ENCODE measurements around the gene VPS25.
A peak's percentile ranks its signal among the peaks of the same experiment; 100 is the strongest.

VPS25 gene

DNA sequence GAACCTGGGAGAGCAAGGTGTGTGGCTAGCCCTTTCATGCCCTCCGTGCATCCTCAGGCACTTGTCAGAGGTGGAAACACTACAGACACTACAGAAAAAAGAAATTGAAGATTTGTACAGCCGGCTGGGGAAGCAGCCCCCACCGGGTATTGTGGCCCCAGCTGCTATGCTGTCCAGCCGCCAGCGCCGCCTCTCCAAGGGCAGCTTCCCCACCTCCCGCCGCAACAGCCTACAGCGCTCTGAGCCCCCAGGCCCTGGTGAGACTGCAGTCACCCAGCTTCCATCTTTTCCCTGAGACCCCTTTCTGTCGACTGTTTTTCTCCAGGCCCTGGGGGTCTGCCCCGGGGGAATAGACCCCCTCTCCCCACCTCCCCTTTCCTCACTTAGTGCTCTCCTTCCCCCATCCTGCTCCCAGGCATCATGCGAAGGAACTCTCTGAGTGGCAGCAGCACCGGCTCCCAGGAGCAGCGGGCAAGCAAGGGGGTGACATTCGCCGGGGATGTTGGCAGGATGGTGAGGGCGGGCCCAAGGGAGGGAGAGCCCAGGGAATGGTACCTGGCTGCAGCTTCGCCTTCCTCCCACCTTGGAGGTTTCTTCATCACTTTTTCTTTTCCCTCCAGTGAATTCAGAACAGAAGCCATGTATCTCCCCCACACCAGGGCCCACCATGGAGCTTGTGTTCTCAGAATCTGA lies 23.0 kb downstream of the VPS25 start:
- DNase-seq = no peak

DNA sequence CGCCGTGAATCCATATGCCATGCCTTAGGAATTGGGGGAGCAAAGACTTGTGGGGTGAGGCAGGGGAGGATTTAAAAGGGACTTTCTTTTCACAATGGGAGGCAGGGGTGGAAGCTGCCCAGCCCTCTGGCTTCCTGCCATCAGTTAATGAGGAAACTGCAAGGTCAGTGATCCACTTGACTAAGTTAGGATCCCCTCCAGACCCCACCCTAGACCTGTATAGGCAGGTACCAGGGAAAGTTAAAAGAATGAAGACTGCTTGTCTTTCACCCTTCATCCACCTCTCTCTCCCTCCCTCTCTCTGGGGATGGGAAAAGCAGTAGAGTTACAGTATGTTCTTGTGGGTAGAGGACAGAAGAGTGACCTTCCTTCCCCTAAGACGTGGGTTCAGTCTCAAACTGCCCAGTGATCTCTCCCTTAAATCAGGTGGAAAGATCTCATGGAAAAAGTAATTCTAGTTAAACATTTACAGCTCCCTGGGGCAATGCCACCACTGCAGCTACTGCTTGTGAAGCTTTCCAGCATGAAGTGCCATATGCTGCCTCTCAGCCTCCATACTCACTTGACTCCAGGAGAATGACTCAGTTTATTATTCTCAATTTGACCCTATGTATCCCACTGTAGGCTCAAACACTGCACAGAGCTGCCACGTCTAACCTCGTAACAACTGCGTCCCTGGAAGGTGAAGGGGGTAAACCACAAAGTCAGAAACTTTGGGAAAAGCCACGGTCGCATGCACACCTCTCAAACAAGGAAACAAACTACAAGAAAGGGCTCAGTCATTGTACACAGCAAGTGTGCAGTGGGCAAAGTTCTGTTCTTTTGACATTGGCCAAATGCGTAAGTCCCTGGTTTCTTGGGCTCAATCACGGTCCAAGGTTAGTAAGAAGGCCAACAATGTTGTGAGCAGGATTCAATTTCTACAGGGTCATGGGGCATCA lies 24.1 kb downstream of the VPS25 start:
- no peak for DNase-seq

DNA sequence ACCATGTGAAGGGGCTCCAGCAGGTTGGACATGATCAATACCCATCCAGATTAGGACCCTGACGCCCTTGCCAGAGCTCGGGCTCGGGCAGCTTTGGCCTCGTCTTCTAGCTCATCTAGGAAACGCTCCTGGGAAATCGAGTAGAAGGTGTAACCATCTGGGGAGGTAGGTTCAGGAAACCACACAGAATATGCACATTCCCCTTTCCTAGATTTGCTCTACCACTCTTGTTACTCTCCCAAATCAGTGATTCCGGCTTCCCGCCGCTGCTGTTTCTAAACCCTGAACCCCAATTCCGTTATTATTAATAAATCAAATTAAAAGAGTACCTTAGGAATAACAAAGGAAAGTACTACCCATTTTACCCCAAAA lies 24.7 kb downstream of the VPS25 start:
- no peak for DNase-seq

DNA sequence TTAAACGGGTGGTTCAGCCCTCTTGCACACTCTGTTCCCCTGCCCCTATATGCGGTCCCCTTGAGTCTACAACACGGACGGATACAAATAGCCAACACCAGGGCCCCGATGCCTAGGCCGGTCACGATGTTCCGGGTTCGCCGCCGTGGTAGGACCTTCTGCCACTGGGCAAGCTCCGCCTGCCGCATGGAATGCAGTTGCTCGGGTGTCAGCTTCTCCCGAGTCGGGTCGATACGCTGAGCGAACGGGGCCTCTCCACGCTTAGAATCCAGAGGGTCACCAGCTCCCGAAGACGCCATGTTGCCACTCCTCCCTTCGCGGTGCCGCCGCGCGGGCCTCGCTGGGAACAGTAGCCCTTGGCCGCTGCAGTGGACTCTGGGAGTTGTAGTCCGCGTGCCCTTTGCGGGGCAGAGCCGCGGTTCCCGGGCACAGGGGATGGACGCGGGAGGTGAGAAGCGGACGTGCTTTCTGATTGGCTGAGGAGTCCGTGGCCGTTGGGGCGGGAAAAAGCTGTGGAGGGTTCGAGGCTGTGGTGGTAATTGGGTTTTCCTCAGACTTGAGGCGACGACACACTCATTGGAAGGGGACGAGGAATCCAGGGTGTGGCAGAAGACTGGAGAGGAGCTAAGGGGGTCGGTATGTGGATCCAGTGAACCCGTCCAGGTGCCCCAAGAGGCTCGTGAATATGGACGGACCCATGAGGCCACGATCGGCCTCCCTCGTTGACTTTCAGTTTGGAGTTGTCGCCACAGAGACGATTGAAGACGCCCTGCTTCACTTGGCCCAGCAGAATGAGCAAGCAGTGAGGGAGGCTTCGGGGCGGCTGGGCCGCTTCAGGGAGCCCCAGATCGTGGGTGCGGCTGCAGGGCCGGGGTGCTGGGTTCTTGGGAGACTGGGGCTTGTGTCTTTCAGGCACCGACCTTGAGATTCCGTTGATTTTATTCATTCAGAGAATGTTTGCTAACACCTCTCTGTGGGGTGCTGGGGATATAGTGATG lies 25.4 kb downstream of the VPS25 start, which contains the start of the genes CNTD1 and COA3:
CNTD1 (plus strand) TSS at position 479 of the 998 bp plus-strand sequence; CDS start at position 686, 207 bp downstream.
COA3 (minus strand) TSS at position 322 of the 998 bp plus-strand sequence; CDS start at position 299, 23 bp downstream.
- peak; percentile 65 for DNase-seq

DNA sequence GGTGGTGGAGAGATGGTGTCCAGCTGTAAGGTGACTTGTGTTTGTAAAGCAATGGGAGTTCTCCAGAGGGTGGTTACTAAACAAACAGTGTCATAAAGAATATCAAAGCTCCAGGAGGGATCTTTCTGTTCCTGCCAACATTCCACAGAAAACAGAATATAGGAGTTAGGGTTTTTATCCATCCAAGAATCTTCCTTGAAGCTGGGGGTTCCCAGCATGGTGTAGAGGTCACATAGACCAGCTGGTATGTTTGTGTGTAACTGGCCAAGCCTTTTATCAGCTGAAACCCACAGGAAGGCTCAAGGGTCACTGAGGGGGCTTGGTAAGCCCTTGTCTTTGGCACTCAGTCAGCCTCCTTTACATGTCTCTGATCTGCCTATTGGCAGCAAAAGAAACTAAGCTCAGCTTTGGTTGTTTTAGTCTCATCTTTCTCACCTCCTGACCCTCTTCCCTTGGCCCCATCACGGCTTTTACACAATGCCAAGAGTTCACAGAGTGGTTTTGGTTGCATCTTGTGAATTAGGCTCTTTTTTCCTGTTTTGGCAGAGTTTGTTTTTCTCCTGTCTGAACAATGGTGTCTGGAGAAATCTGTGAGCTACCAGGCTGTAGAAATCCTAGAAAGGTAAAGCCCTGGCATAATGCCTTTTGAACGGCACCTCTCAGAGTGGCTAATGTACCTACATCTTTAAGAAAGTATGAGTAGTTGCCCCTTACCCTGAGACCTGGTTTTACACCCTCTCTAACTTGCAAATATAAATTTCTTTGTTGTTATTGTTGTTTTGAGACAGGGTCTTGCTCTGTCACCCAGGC lies 30.0 kb downstream of the VPS25 start:
- DNase-seq = no peak

DNA sequence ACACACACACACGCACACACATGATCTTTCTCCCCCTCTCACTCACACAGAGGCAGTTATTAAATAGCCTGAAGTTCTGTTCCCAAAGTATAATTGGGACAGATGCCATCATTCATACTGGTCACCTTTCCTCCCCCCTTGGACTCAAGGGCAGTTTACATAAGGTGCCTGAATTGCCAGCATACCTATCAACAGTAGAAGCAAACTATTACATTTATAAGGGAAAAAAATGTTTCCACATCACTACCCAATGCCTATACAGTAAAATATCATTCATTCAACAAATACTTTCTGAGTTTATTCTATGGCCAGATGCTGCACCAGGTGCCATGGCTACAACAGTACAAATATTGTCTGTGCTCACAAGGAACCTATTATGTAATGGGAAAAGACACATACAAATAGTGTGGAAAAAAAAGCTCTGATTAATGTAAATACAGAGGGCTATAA lies 31.7 kb downstream of the VPS25 start:
- no peak for DNase-seq

DNA sequence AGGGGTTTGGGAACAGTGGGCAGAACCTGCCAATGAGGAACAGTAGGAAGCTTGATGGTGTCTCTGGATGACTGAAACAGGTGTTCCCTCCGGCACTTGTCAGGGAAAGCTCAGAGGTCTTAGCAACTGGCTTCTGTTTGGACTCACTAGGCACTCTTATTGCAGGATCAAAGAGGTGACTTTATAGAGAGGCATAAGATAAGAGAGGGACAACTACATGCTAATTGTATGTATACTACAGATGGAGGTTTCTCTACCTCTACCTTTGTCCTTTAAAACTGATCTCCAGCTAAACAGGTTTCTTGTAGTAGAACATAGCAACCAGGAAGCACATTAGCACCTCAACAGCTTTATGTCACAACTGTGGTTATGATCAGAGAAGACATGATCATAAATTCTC lies 33.0 kb downstream of the VPS25 start:
- no peak for DNase-seq

DNA sequence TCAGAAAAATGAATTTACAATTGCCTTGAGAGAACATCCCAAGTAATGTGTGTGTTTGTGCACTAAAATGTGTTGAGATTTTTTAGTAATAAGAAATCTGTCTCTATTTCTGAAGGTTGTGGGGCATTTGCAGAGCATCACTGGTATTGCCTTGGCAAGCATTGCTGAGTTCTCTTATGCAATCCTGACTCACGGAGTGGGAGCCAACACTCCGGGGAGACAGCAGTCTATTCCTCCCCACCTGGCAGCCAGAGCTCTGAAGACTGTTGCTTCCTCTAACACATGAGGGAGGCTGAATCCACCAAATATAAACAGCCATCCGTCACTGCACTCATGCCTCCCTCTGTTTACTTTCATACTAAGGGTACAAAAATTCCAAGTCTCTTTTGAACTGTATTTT lies 36.0 kb downstream of the VPS25 start:
- no peak for DNase-seq

DNA sequence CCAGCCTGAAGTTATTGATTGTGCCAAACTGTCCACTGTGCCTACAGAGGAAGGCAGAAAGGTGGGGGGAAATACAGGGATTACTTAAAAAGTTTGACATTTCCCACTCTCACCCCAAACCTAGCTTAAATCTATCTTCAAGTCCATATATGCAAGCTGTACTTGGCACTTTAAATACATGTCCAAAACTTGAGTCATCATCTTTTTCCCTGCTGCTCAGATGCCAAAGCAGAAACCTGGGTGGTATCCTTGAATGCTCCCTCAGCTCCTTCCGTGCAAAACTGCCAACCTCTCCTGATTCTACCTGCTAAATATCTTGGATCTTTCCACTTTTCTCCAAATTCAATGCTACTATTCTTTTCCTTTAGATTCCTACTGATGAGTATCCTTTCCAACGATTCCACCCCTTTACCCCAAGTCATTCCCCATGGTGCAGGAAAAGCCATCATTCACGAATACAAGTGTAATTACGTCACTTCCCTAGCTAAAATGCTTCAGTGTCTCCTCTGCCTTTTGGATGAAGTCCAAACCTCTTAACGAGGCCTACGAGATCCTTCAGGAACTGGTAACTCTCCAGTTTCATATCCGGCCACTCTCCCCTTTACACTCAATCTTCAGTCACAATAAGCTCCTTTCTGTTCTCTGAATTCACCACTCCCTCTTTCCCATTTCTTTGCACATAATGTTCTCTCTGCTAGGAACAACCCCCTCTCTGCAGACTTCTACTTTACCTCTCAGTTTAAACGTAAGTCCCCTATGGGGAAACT lies 41.6 kb downstream of the VPS25 start:
- no peak for DNase-seq

DNA sequence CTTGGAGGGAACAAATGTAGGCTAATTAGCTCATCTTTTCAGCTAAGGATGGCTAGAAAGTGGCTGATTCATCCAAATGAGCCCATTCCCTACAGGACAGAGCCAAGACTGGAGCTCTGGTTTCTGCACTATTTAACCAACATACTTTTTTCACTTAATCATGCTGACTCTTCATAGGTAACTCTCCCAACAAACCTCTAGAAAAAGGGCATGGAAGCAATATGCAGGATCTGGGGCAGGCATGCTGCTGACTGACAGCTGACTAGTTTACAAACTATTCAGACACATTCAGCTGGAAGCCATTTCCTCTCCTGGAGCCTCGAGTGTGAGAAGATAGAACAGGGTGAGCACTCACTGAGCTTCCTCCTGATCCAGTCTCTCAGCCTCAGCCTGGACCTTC lies 44.6 kb downstream of the VPS25 start:
- no peak for DNase-seq

DNA sequence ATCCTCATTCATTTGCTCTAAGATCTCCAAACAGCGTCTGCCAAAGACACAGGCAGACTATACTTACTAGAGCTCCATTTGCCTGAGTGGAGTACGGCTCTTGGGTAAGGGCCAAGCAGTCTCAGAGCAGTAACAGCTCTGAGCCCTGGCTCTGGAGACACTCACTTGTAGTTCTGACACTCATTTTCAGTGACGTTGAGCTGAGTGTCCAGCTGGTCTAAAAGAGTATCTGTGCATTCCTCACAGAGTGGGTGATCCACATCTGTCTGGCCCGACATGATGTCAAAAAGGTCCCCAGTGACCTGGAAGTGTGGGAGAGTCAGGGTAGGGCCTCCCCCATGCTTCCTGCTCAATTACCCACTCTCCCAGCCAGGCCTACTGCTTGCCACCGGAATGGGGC lies 45.1 kb downstream of the VPS25 start:
- no peak for DNase-seq

DNA sequence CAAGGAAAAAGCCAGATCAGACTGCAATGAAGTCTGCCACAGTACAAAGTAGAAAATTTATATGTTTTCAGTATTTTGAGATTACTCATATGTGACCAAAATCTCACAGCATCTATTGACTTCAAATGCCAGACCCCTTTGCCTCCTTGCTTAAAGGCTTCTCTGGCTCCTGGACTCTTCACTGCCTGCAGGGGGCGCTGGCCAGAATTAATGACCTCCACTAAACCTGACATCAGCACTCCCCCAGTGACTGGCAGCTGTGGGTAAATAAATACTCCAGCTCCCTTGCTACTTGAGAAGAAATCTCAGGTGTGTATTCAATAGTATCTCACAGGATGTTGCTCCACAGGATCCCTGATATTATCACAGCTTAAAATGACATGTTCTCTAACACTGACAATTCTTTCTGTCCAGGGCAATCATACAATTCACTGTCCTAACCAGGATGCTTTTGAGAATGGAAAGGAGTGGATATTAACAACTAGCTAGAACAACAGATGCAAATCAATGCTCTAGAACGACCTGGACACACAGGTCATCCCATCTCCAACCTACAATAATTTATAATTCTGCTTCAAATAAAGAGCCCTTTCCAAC lies 46.8 kb downstream of the VPS25 start:
- DNase-seq = peak; percentile 44

DNA sequence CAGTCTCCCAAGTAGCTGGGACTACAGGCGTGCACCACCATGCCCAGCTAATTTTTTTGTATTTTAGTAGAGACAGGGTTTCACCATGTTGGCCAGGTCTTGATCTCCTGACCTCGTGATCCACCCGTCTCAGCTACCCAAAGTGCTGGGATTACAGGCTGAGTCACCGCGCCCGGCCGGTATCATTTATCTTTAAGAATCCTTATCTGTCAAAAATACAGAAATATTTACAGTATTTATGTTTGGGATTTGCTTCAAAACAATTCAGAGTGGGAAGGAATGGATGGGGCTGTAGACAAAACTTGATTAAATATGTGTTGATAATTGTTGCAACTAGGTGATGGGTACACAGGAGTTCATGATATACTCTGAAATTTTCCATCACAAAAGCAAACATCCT lies 47.9 kb downstream of the VPS25 start:
- DNase-seq = no peak

DNA sequence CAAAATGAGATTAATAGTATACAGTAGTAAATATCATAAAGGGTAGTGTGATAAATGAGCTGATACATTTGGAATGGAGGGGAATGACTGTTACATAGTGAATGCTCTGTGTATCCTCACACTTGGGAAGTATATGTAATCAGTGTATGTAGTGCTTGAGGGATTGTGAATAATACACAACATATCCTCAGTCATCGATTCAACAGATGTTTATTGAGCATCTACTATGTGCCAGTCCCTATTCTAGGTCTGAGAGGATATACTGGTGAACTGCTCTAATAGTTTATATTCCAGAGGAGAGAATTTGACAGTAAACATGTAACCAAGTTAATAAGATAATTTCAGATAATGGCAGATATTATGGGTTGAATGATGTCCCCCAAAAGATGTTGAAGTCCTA lies 54.2 kb downstream of the VPS25 start:
- DNase-seq = no peak

Data from activated effector memory CD4-positive, alpha-beta T cell treated with Interleukin-2 at 50 U/mL for 16 hours (primary cell).